ENCODE measurements around the gene KSR1. TPM values are rescaled to one million over a fixed set of nuclear protein-coding genes. Genes with fewer than 3 reads are reported as not detected.
A peak's percentile ranks its signal among the peaks of the same experiment; 100 is the strongest.
"Not testable (repeated sequence)": the region's sequence is repeated elsewhere in the genome, so short reads cannot be mapped to it uniquely, and the experiment has no call there.

The KSR1 gene
- total RNA-seq, 6 experiments from 2014 or later = 1.9 to 4.9 (median 3.6) TPM

GRCh38 chr17:27423651-27424050, 32.6 kb upstream of the KSR1 start:
- Mint-ChIP-seq H3K27me3 (ENCODE audit: insufficient read depth) (peaks cover 24% of the 10 kb centered on the region), H3K4me1 (ENCODE audit: low read depth) (0 out of 2 replicates have a peak, but pooled peaks cover 5% of the 10 kb centered on the region), H3K27ac (no peak overlapping the region), H3K9me3 (no peaks in the 10 kb centered on the region; the same call in 1 of the 2 replicates), H3K36me3 (ENCODE audit: low read depth) (no peaks in the 10 kb centered on the region), H3K4me3 (no peak overlapping the region)
- no peak for TF ChIP-seq CTCF (IDR thresholded peaks at IDR 0.05)
- DNase-seq = peak; percentile 15

GRCh38 chr17:27424516-27424915, 31.7 kb upstream of the KSR1 start:
- Mint-ChIP-seq H3K9me3 (no peaks in the 10 kb centered on the region; the same call in 1 of the 2 replicates), H3K4me3 (no peak overlapping the region), H3K27ac (no peak overlapping the region), H3K4me1 (ENCODE audit: low read depth) (0 out of 2 replicates have a peak, but pooled peaks cover 5% of the 10 kb centered on the region), H3K27me3 (ENCODE audit: insufficient read depth) (peaks cover 19% of the 10 kb centered on the region), H3K36me3 (ENCODE audit: low read depth) (no peaks in the 10 kb centered on the region)
- no peak for DNase-seq
- no peak for TF ChIP-seq CTCF (IDR thresholded peaks at IDR 0.05)

- no peak for TF ChIP-seq CTCF (IDR thresholded peaks at IDR 0.05)
- H3K4me3 Mint-ChIP-seq = no peak overlapping the region
- DNase-seq = no peak
- peaks cover 16% of the 10 kb centered on the region for H3K27me3 Mint-ChIP-seq (ENCODE audit: insufficient read depth)
- no peak overlapping the region for H3K27ac Mint-ChIP-seq
- 0 out of 2 replicates have a peak, but pooled peaks cover 5% of the 10 kb centered on the region for H3K4me1 Mint-ChIP-seq (ENCODE audit: low read depth)
- no peaks in the 10 kb centered on the region; the same call in 1 of the 2 replicates for H3K9me3 Mint-ChIP-seq
- H3K36me3 Mint-ChIP-seq (ENCODE audit: low read depth) = no peaks in the 10 kb centered on the region
Observed at GRCh38 chr17:27424941-27425340, 31.3 kb upstream of the KSR1 start.

GRCh38 chr17:27425571-27425970, 30.7 kb upstream of the KSR1 start:
- not testable (repeated sequence) for H3K36me3 Mint-ChIP-seq (ENCODE audit: low read depth); H3K9me3 Mint-ChIP-seq; H3K4me3 Mint-ChIP-seq; DNase-seq; H3K4me1 Mint-ChIP-seq (ENCODE audit: low read depth); H3K27ac Mint-ChIP-seq
- H3K27me3 Mint-ChIP-seq (ENCODE audit: insufficient read depth) = peaks cover 16% of the 10 kb centered on the region

GRCh38 chr17:27425991-27426390, 30.3 kb upstream of the KSR1 start:
- no peak overlapping the region for H3K27ac Mint-ChIP-seq
- H3K4me3 Mint-ChIP-seq = no peak overlapping the region
- 0 out of 2 replicates have a peak, but pooled peaks cover 5% of the 10 kb centered on the region for H3K4me1 Mint-ChIP-seq (ENCODE audit: low read depth)

GRCh38 chr17:27426471-27426870, 29.8 kb upstream of the KSR1 start:
- H3K4me3 Mint-ChIP-seq; DNase-seq; H3K36me3 Mint-ChIP-seq (ENCODE audit: low read depth); H3K9me3 Mint-ChIP-seq; H3K4me1 Mint-ChIP-seq (ENCODE audit: low read depth); H3K27ac Mint-ChIP-seq: not testable (repeated sequence)
- H3K27me3 Mint-ChIP-seq (ENCODE audit: insufficient read depth) = peaks cover 15% of the 10 kb centered on the region

More at GRCh38 chr17:27425991-27426390, 30.3 kb upstream of the KSR1 start:
- Mint-ChIP-seq H3K36me3 (ENCODE audit: low read depth) (no peaks in the 10 kb centered on the region), H3K27me3 (ENCODE audit: insufficient read depth) (peaks cover 16% of the 10 kb centered on the region), H3K9me3 (no peaks in the 10 kb centered on the region; the same call in 1 of the 2 replicates)
- TF ChIP-seq CTCF (IDR thresholded peaks at IDR 0.05) = no peak
- DNase-seq = no peak

- not testable (repeated sequence) for H3K4me3 Mint-ChIP-seq
Observed at GRCh38 chr17:27427166-27427862, 28.9 kb upstream of the KSR1 start.

More at GRCh38 chr17:27427166-27427862, 28.9 kb upstream of the KSR1 start:
- H3K4me1 Mint-ChIP-seq (ENCODE audit: low read depth); DNase-seq; H3K36me3 Mint-ChIP-seq (ENCODE audit: low read depth); H3K27ac Mint-ChIP-seq; H3K9me3 Mint-ChIP-seq: not testable (repeated sequence)
- H3K27me3 Mint-ChIP-seq (ENCODE audit: insufficient read depth) = peaks cover 14% of the 10 kb centered on the region
